HG03095 (cell line): ENCODE measurements around the gene TAGAP.
"Not testable (repeated sequence)": the region's sequence is repeated elsewhere in the genome, so short reads cannot be mapped to it uniquely, and the experiment has no call there.

ENCODE experiments used
- ATAC-seq: cut with Tn5 transposase; IDR thresholded peaks from one replicate; pipeline ENCODE4 v1.9.1; 2021; ENCODE audit warnings: moderate library complexity; ENCODE audit not compliant: unreplicated experiment

Gene TAGAP

GRCh38 chr6:159047891-159048685 is 3.3 kb upstream of the TAGAP start:
- ATAC-seq: no peak

GRCh38 chr6:159045801-159046200 is 1.0 kb upstream of the TAGAP start:
- ATAC-seq: no peak

GRCh38 chr6:159043947-159044346 is 844 bp downstream of the TAGAP start:
- no peak for ATAC-seq

- ATAC-seq: no peak
Observed at GRCh38 chr6:159043251-159043650, 1.5 kb downstream of the TAGAP start.

- ATAC-seq: no peak
Observed at GRCh38 chr6:159042826-159043181, 2.0 kb downstream of the TAGAP start.

- peak; percentile 30 for ATAC-seq
Observed at GRCh38 chr6:159042003-159042825, 2.6 kb downstream of the TAGAP start.

- no peak for ATAC-seq
Observed at GRCh38 chr6:159041181-159041580, 3.6 kb downstream of the TAGAP start.

GRCh38 chr6:159039885-159040258 is 4.9 kb downstream of the TAGAP start:
- no peak for ATAC-seq

- ATAC-seq: peak; percentile 73
Observed at GRCh38 chr6:159038914-159039884, 5.6 kb downstream of the TAGAP start.

- ATAC-seq: not testable (repeated sequence)
Observed at GRCh38 chr6:159038318-159038717, 6.5 kb downstream of the TAGAP start.

- ATAC-seq: no peak
Observed at GRCh38 chr6:159037756-159038290, 7.0 kb downstream of the TAGAP start.

GRCh38 chr6:159036673-159037072 is 8.1 kb downstream of the TAGAP start:
- ATAC-seq: no peak

GRCh38 chr6:159035891-159036290 is 8.9 kb downstream of the TAGAP start:
- ATAC-seq: no peak

- no peak for ATAC-seq
Observed at GRCh38 chr6:159033160-159034049, 11.4 kb downstream of the TAGAP start.

GRCh38 chr6:159031846-159032245 is 12.9 kb downstream of the TAGAP start:
- no peak for ATAC-seq

GRCh38 chr6:159030168-159030567 is 14.6 kb downstream of the TAGAP start:
- no peak for ATAC-seq

GRCh38 chr6:159025224-159025623 is 19.6 kb downstream of the TAGAP start:
- not testable (repeated sequence) for ATAC-seq

- no peak for ATAC-seq
Observed at GRCh38 chr6:159023893-159024292, 20.9 kb downstream of the TAGAP start.

GRCh38 chr6:159020011-159020410 is 24.8 kb downstream of the TAGAP start:
- no peak for ATAC-seq
